GM19452 (cell line): ENCODE data around the gene IFI44L.

ENCODE experiments used
- ATAC-seq: cut with Tn5 transposase; IDR thresholded peaks from one replicate; pipeline ENCODE4 v1.9.1; 2021; ENCODE audit not compliant: unreplicated experiment

Gene IFI44L

DNA sequence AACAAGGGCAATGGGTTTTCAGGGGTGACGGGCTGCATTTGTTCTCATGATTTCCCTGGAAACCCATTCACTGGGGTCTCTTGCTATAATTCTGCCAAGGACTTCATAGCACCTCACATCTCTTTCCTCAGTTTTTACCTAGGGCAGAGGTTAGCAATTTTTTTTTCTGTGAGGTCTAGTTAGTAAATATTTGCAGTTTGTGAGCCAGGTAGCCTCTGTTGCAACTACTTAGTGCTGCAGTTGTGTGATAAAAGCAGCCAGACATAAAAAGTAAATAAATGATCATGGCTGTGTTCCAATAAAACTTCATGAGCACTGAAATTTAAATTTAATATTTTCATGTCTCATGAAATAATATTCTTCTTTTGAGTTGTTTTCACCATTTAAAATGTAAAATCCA, 67.1 kb downstream of the IFI44L start:
- no peak for ATAC-seq

DNA sequence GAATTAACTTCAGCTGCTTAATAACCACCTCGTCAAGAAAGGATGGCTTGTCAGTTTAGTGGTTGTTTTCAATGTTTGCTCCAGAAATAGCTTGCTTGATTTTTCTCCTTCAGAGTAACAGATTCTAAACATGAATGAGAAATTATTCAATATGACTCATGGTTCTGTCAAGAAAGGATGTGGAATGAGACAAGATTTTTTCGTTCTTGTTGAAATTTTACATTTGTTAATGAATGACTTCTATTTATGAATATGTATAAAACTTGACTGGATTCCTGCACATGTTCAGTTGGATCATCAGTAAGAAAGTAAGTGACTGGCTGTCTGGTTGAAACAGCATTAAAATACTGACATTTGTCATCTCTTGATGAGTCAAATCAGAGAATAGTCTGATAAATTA, 67.7 kb downstream of the IFI44L start:
- peak; percentile 53 for ATAC-seq

DNA sequence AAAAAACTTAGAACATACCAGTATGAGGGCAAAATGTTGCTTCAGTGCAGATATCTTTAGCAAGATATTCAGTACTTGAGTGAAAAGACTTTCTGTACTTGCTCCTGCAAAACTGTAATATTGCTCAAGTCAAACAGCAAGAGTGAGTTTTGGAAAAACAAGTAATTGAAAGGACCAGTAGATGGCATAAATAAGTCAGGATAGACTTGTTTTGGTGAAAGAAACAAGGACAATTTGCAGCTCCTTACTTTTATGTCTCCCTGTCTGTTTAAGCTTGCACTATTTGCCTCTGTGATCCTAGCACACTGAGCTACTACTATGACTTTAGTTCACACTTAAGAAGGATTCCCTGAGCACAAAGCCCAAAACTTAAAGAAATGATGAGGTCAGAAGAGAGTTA, 68.4 kb downstream of the IFI44L start:
- no peak for ATAC-seq

DNA sequence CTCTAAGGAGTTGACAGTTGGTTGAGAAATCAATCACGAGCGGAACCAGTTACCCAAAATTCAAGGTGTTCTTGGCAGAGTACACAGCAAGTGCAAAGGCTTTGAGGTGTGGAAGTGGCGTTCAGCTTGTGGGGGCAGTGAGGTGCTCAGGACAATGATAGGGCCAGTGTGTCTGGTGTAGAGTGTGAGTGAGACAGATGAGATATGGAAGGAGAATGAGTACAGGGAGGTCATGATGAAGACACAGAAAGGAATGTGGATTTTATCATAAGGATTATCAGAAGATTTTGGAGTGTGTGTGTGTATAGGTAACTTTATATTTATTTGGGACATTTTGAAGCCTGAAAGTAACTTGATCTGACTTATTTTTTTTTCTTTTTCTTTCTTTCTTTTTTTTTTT, 70.3 kb downstream of the IFI44L start:
- ATAC-seq, result no peak

DNA sequence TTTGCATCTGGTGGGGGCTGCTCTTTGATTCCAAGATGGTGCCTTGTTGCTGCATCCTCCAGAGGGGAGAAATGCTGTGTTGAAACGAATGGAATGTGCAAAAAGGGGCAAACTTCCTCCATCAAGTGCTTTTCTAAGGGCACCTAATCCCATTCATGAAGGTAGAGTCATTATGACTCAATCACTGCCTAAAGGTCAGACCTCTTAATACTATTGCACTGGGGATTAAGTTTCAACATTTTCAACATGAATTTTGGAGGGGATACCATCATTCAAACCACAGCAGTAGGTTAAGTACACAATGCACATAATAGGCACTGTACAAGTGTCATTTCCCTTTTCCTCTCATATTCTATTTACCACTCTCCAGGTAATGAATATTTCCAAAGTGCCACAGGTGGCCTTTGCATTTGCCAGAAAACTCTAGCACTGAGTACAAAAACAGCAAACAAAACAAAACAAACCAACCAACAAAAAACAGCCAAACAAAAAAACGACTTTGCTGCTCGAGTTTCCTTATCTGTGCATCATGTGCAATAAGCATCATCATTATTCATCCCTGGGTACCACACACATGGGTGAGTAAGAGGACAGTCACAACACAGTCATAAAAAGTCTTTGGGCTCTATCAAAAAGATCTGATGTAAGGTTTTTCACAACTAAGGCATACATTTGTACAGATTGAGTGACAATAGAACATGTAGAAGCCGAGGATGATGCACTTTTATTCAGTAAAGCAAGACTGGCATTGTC, 71.9 kb downstream of the IFI44L start:
- ATAC-seq, result no peak
